Measurements from ENCODE around the gene MDK. TPM values are rescaled to one million over a fixed set of nuclear protein-coding genes. Genes with fewer than 3 reads are reported as not detected.

MDK gene
- total and polyA plus RNA-seq, 2 of the 4 experiments (the other 2 are of a cell fraction): 25.8 to 377 TPM

- Histone ChIP-seq H3K27ac (ENCODE audit: insufficient read depth, low read length) (no peak overlapping the region), H3K56ac (ENCODE audit: extremely low read depth, insufficient read depth, low read length) (no peak overlapping the region), H3K36me3 (ENCODE audit: control insufficient read depth, insufficient read depth, low read length) (peaks cover 15% of the 10 kb centered on the region), H4K91ac (ENCODE audit: insufficient read depth, low read depth, low read length) (no peak overlapping the region), H3K4me1 (ENCODE audit: control insufficient read depth, insufficient read depth, low read length) (no peaks in the 10 kb centered on the region), H3K9me1 (ENCODE audit: insufficient read depth, low read length) (0 out of 2 replicates have a peak, but pooled peaks cover 3% of the 10 kb centered on the region), H3K4me2 (ENCODE audit: low read depth, low read length) (no peak overlapping the region), H2AK9ac (replicated peaks; ENCODE audit: low read depth, low read length, poor library complexity) (no peak overlapping the region), H2AK5ac (ENCODE audit: low read depth, low read length) (no peak overlapping the region), H3K4ac (ENCODE audit: low read depth, low read length) (no peak overlapping the region), H4K20me1 (ENCODE audit: insufficient read depth, low read length) (no peaks in the 10 kb centered on the region), H3K79me1 (ENCODE audit: low read depth in 1 of 2, low read length in 2 of 2) (0 out of 4 replicates have a peak, but pooled peaks cover 0 to 7% of the 10 kb centered on the region in 2 experiments), H3K4me3 (ENCODE audit: insufficient read depth, low read depth, low read length) (no peak overlapping the region), H2BK20ac (ENCODE audit: low read depth, low read length) (no peak overlapping the region), H3K9me3 (ENCODE audit: control insufficient read depth, insufficient read depth, low read length) (no peaks in the 10 kb centered on the region), H4K5ac (ENCODE audit: low read depth, low read length) (no peak overlapping the region), H2BK15ac (ENCODE audit: low read depth, low read length) (no peak overlapping the region), H3K27me3 (ENCODE audit: control insufficient read depth, insufficient read depth, low read length) (no peaks in the 10 kb centered on the region), H2BK5ac (ENCODE audit: low read depth, low read length, poor library complexity, severe bottlenecking) (no peak overlapping the region), H4K8ac (ENCODE audit: low read depth in 2 of 2, low read length in 2 of 2) (no peak overlapping the region), H2AFZ (replicated peaks; ENCODE audit: low read length, poor library complexity) (no peak overlapping the region), H2BK120ac (ENCODE audit: low read depth, low read length) (no peak overlapping the region), H3K18ac (ENCODE audit: low read depth, low read length) (no peak overlapping the region), H3K23ac (ENCODE audit: low read depth, low read length) (no peak overlapping the region), H3K14ac (replicated peaks; ENCODE audit: low read depth, low read length) (no peak overlapping the region), H3K9ac (ENCODE audit: low read depth, low read length) (no peak overlapping the region)
- TF ChIP-seq CEBPB (IDR thresholded peaks at IDR 0.05; ENCODE audit: low read depth, low read length) (no peak), RFX5 (IDR thresholded peaks at IDR 0.05; ENCODE audit: low read depth, low read length) (no peak), CTCF (conservative IDR thresholded peaks at IDR 0.05; ENCODE audit: low read depth, low read length) (no peak), MAFK (IDR thresholded peaks at IDR 0.05; ENCODE audit: low read depth, low read length) (peak; percentile 70), MAZ (IDR thresholded peaks at IDR 0.05; ENCODE audit: borderline replicate concordance, low read depth, low read length) (no peak), CHD1 (IDR thresholded peaks at IDR 0.05; ENCODE audit: low read depth, low read length) (no peak), BHLHE40 (IDR thresholded peaks at IDR 0.05; ENCODE audit: low read depth, low read length) (no peak), MXI1 (IDR thresholded peaks at IDR 0.05; ENCODE audit: borderline replicate concordance, low read depth, low read length) (no peak), FOS (IDR thresholded peaks at IDR 0.05; ENCODE audit: low read depth, low read length) (no peak)
- no TSS peak for BruUV-seq (replicated peaks)
- ATAC-seq (ENCODE audit: low read depth) (no peak), DNase-seq (peak; percentile 11)
- WGBS, 2 experiments (ENCODE audit: extremely low coverage in 2 of 2, insufficient read length in 1 of 2): 92% methylated on average over 2 of the region's 9 CpGs; no CpG with 5 or more reads in 1 of the 2 experiments
- in situ Hi-C loops (cut with MboI; ENCODE audit: low sequenced_read_pairs): no loop called here
- ChIA-PET POLR2A (ENCODE audit: unreplicated experiment) (no interaction called here), CTCF (no interaction called here)
- dilution Hi-C loops (cut with HindIII; ENCODE audit: low sequenced_read_pairs, unreplicated experiment): no loop called here
- intact Hi-C loops (cut with micrococcal nuclease): no loop called here
Observed at GRCh38 chr11:46427364-46427763, 45.9 kb downstream of the MDK start.

All from IMR-90 (cell line).